ENCODE measurements around the gene POC1B. TPM values are rescaled to one million over a fixed set of nuclear protein-coding genes. Genes with fewer than 3 reads are reported as not detected.

Gene POC1B
- total RNA-seq, 2 experiments from 2014 or later: 18.8 to 19.2 TPM

Other genes with a start within 250 kb of the POC1B start
- 10 to 100 TPM; 15.3 to 15.6 TPM for gene DUSP6, start 173.5 kb downstream of the POC1B start, total RNA-seq
- 1 to 10 TPM; 5.4 to 5.7 TPM for gene GALNT4, start 1.3 kb downstream of the POC1B start, total RNA-seq
- 10 to 100 TPM; 25.7 to 27.7 TPM for gene ATP2B1, start 182.8 kb upstream of the POC1B start, total RNA-seq